Duodenal mucosa (tissue), 2 donors: ENCODE data around the gene F10.

ENCODE experiments used
- H3K27ac ChIP-seq: one replicate; pipeline ENCODE4 v1.7.0; 2013; ENCODE audit warnings: low read depth, low read length
- H3K27me3 ChIP-seq, 2 donors: one replicate each; pipeline ENCODE4 v1.7.0; 2013; ENCODE audit warnings: low read length in 2 of 2, control low read depth in 1 of 2; ENCODE audit not compliant: insufficient read depth in 2 of 2, control insufficient read depth in 1 of 2
- H3K36me3 ChIP-seq, 2 donors: one replicate each; pipeline ENCODE4 v1.7.0; 2013; ENCODE audit warnings: low read length in 2 of 2, control low read depth in 1 of 2; ENCODE audit not compliant: insufficient read depth in 2 of 2, control insufficient read depth in 1 of 2
- H3K4me1 ChIP-seq, 2 donors: one replicate each; pipeline ENCODE4 v1.7.0; 2013; ENCODE audit warnings: low read length in 2 of 2, control low read depth in 1 of 2; ENCODE audit not compliant: insufficient read depth in 2 of 2, control insufficient read depth in 1 of 2
- H3K4me3 ChIP-seq, 2 donors: one replicate each; pipeline ENCODE4 v1.7.0; 2013; ENCODE audit warnings: low read length in 2 of 2, low read depth in 1 of 2
- H3K9ac ChIP-seq, 2 donors: one replicate each; pipeline ENCODE4 v1.7.0; 2013; ENCODE audit warnings: low read length in 2 of 2, low read depth in 1 of 2
- H3K9me3 ChIP-seq, 2 donors: one replicate each; pipeline ENCODE4 v1.7.0; 2013; ENCODE audit warnings: low read length in 2 of 2, control low read depth in 1 of 2; ENCODE audit not compliant: control insufficient read depth in 1 of 2

F10 gene

GRCh38 chr13:113117335-113117872 lies 5.2 kb upstream of the F10 start:
- peaks cover 0 to 4% of the 10 kb centered on the region in 2 donors for H3K27me3 ChIP-seq

DNA sequence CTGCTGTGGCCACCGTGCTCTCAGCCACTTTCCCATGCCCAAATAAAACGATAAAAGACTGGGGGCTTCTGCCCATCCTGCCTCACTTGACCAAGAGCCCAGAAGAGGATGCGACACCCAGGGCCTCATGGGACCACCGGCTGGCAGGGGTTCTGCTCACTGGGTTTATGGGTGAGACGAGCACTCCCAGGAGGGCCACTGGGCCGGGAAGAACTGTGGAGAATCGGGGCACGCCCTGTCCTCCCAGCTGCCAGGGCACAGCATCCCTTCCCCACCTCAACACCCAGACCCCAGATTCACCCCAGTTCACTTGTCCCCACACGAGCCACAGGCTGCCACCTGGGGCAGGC lies 4.7 kb upstream of the F10 start:
- Histone ChIP-seq H3K27ac (no peak overlapping the region), H3K4me3 (no peak overlapping the region), H3K27me3 (peaks cover 0 to 4% of the 10 kb centered on the region in 2 donors), H3K9me3 (no peaks in the 10 kb centered on the region), H3K36me3 (no peaks in the 10 kb centered on the region), H3K9ac (no peak overlapping the region), H3K4me1 (peaks cover 4% of the 10 kb centered on the region in 2 donors)

More at GRCh38 chr13:113117335-113117872, 5.2 kb upstream of the F10 start:
- no peak overlapping the region for H3K9ac ChIP-seq
- H3K27ac ChIP-seq: no peak overlapping the region
- H3K4me3 ChIP-seq: no peak overlapping the region
- H3K9me3 ChIP-seq: no peaks in the 10 kb centered on the region
- no peaks in the 10 kb centered on the region for H3K36me3 ChIP-seq
- H3K4me1 ChIP-seq: no peaks in the 10 kb centered on the region

GRCh38 chr13:113118261-113119021 lies 4.2 kb upstream of the F10 start:
- H3K4me1 ChIP-seq: peaks cover 9 to 10% of the 10 kb centered on the region in 2 donors
- no peak overlapping the region for H3K9ac ChIP-seq
- no peak overlapping the region for H3K4me3 ChIP-seq
- no peaks in the 10 kb centered on the region for H3K27me3 ChIP-seq
- H3K36me3 ChIP-seq: no peaks in the 10 kb centered on the region
- no peaks in the 10 kb centered on the region for H3K9me3 ChIP-seq
- H3K27ac ChIP-seq: no peak overlapping the region

DNA sequence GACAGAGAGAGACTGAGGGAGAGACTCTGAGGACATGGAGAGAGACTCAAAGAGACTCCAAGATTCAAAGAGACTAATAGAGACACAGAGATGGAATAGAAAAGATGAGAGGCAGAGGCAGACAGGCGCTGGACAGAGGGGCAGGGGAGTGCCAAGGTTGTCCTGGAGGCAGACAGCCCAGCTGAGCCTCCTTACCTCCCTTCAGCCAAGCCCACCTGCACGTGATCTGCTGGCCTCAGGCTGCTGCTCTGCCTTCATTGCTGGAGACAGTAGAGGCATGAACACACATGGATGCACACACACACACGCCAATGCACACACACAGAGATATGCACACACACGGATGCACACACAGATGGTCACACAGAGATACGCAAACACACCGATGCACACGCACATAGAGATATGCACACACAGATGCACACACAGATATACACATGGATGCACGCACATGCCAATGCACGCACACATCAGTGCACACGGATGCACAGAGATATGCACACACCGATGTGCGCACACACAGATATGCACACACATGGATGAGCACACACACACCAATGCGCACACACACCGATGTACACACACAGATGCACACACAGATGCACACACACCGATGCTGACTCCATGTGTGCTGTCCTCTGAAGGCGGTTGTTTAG lies 3.3 kb upstream of the F10 start:
- no peaks in the 10 kb centered on the region for H3K36me3 ChIP-seq
- no peaks in the 10 kb centered on the region for H3K27me3 ChIP-seq
- no peak overlapping the region for H3K9ac ChIP-seq
- H3K9me3 ChIP-seq: no peaks in the 10 kb centered on the region
- peaks cover 9 to 10% of the 10 kb centered on the region in 2 donors for H3K4me1 ChIP-seq
- H3K4me3 ChIP-seq: no peak overlapping the region
- no peak overlapping the region for H3K27ac ChIP-seq

DNA sequence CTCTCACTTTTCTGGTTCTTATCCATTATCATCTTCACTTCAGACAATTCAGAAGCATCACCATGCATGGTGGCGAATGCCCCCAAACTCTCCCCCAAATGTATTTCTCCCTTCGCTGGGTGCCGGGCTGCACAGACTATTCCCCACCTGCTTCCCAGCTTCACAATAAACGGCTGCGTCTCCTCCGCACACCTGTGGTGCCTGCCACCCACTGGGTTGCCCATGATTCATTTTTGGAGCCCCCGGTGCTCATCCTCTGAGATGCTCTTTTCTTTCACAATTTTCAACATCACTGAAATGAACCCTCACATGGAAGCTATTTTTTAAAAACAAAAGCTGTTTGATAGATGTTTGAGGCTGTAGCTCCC lies 2.8 kb upstream of the F10 start:
- H3K4me1 ChIP-seq: peaks cover 9 to 10% of the 10 kb centered on the region in 2 donors
- no peak overlapping the region for H3K4me3 ChIP-seq
- no peaks in the 10 kb centered on the region for H3K27me3 ChIP-seq
- no peaks in the 10 kb centered on the region for H3K9me3 ChIP-seq
- no peak overlapping the region for H3K27ac ChIP-seq
- H3K9ac ChIP-seq: no peak overlapping the region
- no peaks in the 10 kb centered on the region for H3K36me3 ChIP-seq

DNA sequence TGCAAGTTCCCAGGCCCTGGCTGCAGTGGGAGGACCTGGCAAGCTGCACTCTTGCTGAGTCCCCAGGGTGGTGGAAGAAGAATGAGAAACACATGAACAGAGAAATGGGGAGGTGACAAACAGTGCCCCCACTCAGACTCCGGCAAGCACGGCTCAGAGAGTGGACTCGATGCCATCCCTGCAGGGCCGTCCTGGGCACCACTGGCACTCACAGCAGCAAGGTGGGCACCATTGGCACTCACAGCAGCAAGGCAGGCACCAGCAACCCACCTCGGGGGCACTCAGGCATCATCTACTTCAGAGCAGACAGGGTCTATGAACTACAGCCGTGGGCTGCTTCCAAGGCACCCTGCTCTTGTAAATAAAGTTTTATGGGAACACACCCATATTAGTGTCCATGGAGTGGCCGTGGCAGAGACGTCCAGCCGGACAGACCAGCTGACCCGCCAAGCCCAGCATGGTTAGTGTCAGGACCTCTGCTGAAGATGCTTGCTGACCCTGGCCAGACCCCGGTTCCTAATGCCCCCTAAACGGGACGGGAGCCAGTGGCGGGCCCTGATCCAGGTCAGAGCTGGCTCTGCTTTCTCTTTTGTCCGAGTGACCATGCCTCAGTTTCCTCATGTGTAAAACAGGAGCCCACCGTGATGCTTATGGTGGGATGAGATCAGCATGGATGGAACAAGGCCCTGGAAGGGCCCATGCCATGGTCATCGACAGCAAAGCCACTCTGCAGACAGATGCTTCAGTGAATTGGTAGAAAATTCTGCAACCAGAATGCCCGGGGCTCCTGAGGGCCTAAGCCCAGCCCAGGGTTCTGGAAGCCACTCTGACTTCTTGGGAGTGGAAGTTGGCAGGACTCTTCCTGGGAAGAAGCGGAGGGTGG lies 2.1 kb upstream of the F10 start:
- no peak overlapping the region for H3K9ac ChIP-seq
- no peak overlapping the region for H3K27ac ChIP-seq
- no peaks in the 10 kb centered on the region for H3K9me3 ChIP-seq
- no peaks in the 10 kb centered on the region for H3K27me3 ChIP-seq
- no peak overlapping the region for H3K4me3 ChIP-seq
- H3K36me3 ChIP-seq: no peaks in the 10 kb centered on the region
- H3K4me1 ChIP-seq: peaks cover 9 to 10% of the 10 kb centered on the region in 2 donors

GRCh38 chr13:113121183-113121927 lies 1.2 kb upstream of the F10 start:
- Histone ChIP-seq H3K27ac (no peak overlapping the region), H3K9me3 (no peaks in the 10 kb centered on the region), H3K27me3 (no peaks in the 10 kb centered on the region), H3K4me1 (peaks cover 9 to 10% of the 10 kb centered on the region in 2 donors), H3K36me3 (no peaks in the 10 kb centered on the region), H3K9ac (no peak overlapping the region), H3K4me3 (no peak overlapping the region)

DNA sequence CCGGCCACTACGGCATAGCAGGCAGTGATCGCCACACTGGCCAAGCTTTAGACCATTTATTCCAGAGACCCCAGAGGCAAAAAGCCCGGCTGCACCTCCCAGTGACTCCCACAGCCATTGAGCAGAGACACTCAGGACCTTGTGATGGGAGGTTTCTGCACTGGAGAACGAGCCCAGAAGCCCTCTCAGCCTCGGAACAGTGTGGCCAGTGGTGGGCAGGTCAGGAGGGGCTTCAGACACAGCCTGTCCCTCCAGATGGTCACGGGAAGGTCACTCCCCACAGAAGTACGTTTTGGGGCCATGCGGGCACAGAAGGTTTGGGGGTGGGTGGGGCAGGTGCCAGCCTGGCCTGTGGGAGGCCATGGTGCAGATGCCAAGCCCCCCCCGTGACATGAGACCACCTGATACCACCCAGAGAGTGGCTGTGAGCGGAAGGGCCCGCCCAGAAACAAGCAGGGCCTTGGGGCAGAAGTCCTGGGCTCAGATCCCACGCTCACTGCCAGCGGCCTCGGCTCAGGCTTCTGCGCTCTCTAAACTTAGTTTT lies 599 bp upstream of the F10 start:
- Histone ChIP-seq H3K27me3 (no peaks in the 10 kb centered on the region), H3K4me3 (peak overlapping the region in 1 of 2 donors; percentile 65), H3K27ac (no peak overlapping the region), H3K9ac (no peak overlapping the region), H3K36me3 (no peaks in the 10 kb centered on the region), H3K4me1 (peaks cover 9 to 10% of the 10 kb centered on the region in 2 donors), H3K9me3 (no peaks in the 10 kb centered on the region)
